NCI-H146 treated with DMSO at 0.1 percent for 48 hours (cell line): Measurements from ENCODE around the gene DDI1.

ENCODE experiments used
- DNase-seq: peaks from one replicate; lab custom pipeline; 2025; ENCODE audit not compliant: unreplicated experiment; lab: John Stamatoyannopoulos, UW

DDI1 gene

DNA sequence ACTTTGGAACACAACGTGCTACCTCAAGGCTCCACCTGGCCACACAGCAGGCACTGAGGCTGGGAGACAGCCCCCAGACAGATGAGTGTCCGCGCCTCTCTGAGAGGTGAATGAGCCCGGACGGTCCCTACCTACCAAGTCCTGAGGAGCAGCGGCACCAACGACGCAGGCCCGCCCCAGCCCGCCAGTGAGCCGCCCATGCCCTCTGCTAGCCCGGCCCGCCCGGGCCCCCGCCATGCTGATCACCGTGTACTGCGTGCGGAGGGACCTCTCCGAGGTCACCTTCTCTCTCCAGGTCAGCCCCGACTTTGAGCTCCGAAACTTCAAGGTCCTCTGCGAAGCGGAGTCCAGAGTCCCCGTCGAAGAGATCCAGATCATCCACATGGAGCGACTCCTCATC lies at the start of gene DDI1:
Gene DDI1 (plus strand): TSS at position 53 of the 400 bp plus-strand sequence. CDS start 183 bp downstream, at position 236.
- DNase-seq: no peak

DNA sequence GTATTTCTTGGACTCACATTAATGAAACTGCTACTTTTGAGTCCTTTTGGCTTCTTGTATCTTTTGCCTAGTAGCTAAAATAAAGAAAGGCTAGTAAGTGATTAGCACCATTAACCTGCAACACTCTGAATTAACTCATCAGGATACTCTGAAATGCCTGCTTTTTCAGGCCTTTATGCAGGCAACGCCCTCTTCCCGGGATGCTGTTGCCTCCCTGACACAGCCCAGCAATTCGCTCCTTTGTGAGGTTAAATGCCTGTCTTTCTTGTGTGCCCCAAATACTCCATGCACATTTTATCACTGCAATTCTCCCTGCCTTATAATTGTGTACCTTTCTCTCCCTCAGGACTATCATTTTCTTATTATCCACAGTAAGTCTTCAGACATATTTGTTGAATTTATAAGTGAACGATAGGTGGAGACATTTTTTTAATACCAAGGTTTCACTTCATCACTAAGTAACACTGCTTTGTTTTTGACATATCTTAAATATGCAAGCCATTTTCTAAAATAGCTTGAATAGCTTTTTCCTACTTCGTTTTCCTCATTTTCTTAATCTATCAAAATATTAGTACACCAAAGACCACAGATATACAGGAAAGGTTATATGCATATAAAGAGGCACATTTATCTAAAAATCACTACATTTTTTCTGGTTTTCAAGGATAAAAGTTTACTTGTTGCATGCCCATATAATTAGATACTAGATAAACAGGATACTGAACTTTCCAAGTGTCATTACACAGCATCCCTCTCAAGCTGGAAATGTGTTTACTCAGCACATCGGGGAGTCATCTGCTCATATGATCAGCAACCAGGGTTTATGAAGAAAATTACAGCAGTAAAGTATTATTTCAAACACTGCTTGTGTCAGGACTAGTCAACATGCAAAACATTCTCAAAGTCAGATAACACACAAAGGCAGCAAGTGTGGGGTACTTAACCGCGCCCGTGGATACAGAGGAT lies 48.5 kb upstream of the DDI1 start:
- DNase-seq: no peak

DNA sequence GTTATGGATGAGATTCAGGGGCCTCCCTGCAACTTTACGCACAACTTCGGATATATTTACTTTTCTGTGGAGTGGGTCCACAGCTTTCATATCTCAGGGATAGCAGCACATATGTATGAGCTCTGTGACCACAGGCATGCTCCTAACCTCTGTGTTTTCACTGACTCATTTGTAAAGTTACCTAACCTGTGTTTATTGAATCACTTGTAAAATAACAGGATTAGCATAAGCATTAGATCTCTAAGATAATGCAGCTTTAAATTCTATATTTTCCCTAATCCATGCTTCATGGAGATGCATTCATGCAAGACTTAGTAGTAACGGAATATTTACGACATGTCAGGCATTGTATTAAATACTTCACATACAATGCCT lies 47.9 kb upstream of the DDI1 start:
- DNase-seq: no peak

DNA sequence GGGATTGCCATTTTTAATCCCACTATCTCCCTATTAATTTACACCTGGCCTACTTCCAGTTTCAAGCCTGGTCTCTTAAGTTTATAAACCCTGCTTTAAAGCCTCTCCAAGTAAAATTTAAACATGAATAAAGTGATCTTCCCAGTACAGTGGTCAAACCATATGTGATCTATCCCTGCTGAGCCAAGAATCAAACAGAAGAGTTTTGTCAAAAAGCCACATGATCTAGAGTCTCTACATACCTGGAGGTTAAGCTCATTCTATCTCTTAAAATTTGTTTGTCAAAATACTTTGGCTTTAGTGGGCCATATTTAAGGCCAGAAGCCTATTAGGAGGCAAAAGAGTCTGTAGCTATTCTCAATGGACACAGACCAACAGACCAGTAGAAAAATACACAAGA lies 42.9 kb upstream of the DDI1 start:
- DNase-seq: no peak

DNA sequence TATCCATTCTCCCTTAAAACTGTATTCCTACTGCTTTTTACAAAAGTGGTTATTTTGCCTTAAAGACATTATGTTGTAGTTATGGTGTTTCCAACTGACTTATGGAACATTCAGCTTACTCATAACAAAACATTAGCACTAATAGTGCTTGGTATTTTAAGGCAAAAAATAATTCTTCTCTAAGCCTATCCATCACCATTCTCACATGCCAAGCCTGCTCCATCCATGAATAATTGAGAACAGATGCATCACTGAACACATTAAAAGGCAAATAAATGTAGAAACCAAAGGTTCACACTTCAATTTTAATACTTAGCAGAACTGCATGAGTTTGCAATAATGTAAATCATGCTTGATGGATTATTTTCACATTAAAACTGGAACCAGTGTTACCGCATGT lies 42.3 kb upstream of the DDI1 start:
- no peak for DNase-seq

DNA sequence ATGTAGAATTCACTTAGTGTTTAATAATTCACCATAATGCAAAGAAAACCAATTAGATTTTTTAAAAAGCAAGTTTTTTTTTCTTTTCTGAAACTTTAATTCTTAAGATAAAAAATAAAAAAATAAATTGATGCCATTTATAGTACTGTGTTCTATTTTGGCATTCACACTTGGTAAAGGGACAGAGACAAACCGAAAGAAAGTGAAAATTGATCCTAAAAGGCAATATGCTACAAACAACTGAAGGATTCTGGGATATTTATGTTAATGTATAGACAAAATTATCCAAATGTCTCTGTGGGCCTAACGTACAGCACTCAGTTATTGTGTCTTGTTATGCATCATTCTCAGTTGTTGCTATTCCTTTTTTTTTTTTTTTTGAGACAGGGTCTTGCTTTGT lies 41.9 kb upstream of the DDI1 start:
- DNase-seq: no peak

DNA sequence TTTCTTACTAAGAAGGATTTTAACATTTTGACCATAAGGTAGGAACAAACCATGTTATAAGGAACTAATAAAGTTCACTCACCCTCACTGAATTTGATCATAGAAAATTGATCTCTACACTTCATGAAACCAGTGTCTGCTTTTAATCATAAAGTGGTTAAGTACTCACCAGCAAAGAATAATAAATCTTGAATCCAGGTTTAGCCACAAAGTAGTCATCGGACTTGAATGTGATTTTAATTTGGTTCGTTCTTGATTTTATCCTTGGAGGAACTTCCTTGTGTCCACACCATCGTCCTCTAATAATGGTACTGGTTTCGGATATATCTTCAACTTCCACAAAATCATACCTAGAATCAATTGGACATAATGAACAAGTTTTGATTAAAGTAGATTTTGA lies 40.5 kb upstream of the DDI1 start:
- no peak for DNase-seq

DNA sequence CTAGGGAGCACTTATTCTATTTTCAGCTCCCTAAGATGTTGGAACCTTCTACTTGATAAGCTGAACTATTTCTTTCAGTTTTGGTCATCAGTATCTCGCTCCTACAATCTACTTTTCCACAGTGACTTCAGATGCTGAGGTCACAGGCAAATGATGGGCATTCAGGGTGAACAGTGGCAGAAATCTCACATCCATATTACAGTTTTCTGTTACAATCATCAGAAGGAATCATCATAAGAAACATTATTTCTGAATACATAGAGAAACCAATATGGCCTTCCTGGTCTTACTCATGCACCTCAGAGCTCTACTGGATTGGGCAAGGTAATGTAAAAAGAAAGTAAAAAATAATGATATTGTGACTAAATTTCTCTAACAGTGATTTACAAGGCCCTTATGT lies 39.4 kb upstream of the DDI1 start:
- DNase-seq: no peak

DNA sequence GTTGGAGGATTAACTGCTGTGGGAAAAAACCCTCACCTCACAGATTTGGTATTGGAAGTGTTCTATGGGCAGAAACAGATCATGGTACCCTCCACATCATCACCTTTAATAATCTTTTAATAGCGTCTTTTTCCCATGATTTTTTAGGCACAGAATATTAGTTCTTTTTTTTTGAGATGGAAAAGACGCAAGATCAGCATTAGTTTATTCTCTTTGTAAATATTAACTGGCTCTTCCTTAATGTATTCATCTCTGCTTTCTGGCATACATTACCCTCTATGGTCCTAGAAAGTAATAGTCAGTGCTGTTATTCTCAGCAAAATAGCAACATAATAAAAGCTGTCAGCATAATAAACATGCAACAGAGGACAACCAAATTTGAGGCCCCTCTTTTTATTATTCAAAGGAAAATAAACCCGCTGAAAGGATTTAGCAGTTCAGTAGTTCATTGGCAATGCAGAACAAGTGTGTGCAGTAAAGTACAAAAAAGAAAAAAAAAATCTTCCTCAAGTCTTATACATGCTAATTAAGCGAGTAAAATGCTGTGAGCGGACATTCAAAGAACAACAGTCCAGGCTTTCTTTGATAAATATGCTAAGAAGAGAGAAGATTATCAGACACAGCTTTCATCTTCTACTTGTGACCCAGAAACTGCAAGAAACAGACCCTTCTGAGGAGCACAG lies 37.5 kb upstream of the DDI1 start:
- DNase-seq: no peak

DNA sequence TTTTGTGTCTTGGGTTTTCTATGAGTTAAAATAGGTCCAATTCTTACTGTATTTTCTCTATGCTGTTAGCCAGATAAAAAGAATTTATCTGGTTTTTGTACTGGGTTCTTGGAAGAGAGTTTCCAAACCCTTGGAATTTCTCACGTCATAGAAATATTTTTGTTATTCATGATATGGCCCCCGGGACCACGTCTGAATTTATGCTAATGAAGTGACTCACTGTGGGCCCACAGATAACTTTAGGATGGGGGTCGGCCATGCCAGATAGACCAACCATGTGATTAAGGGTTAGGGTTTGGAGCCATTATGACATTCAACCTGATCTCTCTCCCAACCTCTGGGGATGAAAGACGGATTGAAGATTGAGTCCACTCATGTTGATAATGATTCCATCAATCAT lies 35.6 kb upstream of the DDI1 start:
- DNase-seq: no peak

DNA sequence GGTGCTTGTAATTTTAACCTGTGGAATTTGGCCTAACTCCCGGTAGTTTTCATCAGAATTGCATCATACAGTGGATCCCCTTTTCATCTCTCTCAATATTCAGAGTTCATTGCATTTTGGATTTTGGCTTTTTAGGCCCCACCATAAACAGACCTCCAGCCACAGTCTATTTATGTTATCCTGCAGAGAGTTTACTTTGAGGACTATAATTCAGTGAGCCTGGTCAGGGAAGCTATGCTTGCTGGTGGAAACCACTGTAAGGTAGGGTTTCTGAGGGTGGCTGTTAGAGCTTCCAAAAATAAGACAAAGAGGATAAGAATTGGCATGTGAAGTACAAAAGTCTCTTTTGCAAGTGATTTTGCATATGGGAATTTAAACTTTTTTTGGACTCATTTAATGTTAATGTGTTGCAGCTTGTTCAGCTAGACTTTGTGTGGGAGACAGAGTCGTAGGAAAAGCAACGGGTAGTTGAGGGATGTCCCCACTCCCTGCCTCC lies 34.8 kb upstream of the DDI1 start:
- DNase-seq: no peak

DNA sequence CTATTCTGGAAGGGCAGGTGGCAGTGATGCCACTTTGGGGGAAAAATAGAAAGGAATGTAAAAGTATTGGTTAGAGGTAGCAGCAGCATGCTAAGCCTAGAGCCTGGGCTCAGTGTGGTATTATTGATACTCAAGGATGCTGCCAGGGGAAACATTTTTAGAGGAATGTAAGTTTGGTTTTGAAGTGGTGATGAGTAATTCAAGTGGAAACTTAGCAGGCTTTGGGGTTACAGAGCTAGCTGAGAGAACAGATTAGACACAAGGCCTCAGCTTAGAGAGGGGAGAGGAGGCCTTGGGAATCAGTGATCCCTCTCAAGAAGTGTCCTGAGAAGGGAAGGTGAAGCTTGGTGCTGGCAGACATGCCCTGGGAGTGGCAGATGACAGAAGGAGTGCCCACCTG lies 32.9 kb upstream of the DDI1 start:
- no peak for DNase-seq

DNA sequence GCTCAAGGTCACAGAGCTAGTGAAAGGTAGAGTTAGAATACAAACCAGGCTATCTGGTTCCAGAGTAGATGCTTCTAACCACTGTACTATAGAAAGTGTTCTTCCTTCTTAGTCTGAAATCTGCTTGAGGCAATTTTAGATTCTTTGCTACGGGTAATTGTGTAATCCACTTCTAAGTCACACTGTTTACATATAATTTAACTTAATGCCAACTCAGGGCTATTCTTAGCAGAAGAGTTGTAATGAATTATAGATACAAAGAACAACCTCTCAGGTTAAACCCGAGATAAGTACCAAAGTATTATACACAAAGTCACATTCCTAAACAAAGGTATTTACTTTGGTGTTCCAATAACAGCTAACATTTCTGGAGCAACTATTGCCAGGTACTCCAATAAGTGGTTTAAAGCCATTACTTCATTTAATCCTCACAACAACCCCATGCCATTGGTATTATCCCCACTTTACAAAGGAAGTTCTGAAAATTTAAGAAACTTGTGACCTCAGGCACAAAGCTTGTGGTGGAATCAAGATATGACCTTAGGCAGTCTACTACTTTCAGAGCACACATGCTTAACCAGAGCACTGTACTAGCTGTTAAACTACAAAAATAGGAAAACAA lies 31.1 kb upstream of the DDI1 start:
- DNase-seq: no peak

DNA sequence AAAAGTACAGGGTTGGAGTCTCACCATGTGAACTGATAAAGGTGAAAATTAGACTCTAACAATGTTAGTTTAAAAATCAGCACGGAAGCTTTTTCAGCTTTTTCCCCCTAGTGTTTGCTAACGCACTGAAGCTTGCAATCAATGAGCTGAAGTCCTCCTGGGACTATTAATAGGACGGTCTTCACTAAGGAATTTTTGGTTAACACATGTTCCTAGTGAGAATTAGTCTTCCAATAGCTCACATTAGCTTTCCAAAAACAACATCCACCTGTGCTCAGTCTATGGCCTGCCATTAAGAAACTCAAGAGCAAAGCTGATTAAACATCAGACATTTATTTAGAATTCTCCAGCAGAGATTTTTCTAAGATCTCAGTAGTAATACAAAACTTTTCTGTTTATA lies 26.7 kb upstream of the DDI1 start:
- DNase-seq: no peak

DNA sequence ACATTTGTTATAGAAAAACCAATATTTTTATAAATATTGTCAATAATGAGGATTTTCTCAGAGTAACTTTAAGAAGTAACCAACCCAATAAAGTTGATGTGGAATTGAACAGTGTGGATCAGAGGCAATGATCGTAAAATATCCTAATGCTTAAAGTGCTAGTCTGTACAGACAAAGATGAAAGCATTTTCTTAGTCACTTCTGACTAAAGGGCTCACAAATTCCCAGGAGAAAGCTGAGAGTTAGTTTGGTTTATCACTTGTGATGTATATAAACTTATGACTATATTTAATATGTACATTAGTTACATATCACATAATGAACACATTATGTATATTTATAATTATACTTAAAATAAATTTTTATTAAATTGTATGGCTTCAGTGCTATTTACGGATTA lies 25.4 kb upstream of the DDI1 start:
- no peak for DNase-seq

DNA sequence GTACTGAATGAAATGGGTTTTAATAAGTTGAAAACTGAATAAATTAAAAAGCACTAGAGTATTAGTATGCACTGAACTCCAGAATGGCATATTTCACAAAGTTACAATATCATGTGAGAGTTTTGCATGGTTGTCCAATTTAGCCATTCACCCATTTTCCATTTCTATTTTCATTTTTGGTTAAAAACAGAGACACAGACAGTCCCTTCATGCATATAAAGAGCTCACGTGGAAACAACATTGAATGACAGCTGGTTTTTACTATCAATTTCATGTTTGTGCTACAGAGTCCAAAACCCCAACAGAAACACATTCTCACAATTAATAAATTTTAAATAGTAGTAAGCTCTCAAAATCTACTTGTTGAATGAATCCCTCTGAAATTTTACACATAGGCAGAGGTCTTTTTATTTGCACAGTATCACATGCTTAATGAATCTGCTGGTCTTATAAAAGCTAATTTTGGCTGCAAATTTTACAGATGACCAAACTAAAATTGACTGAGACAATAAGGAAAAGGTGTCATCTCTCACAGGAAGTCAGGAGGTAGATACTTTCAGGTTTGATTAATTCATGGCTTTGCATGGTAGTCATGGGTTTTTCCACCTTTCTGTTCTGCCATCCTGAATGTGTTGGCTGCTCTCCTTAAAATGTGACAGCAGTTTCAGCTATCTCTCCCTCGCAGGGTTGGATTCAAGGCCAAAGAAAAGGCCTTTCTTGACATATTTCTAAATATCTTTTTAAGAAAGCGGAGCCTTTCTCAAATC lies 20.6 kb upstream of the DDI1 start:
- no peak for DNase-seq

DNA sequence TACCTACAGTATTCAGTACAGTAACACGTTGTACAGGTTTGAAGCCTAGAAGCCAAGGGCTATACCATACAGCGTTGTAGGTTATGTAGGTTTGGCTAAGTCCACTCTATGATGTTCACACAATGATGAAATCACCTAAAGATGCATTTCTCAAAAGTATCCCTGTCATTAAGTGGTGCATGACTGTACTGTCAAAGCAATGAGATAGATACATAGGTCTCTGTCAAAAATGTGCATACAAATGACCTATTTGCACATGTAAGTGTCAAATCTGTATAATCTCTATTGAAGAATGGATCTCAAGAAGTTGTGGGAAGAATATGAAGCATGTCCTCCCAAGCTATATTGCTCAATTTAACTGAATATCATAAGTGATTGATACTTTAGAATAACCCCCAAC lies 11.9 kb upstream of the DDI1 start:
- no peak for DNase-seq

DNA sequence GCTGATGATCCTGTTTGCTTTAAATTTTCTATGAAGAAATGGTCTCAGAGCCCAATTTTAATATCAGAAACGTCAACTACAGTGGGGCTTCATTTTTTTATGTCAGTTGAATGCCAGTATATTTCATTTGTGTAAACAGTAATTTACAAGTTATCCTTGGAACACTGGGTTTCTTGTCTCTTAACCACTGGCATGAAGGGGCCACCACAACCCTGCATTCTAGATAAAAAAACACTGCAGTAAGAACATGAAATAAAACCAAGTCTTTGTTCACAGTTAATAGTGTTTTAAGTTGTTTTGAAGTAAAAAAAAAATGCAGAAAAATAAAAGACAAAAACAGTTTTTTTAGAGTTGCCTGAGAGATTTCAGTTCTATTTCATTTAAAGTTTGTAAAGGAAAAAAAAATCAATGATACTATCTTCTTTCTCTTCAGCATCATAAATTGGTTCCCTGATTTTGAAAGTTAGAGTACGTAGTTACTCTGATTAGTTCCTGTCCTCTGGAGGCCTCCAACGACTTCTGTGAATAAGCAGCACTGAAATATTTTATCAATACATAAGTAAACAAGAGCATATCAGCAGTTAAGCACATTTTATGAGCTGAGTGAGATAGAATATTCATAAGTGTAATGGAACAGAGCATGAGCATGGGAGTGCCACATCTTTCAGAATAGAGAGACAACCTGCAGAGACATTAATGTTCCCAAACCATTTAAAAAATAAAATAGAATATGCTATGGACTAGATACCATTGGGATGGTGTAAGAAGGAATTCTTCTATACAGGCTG lies 7.8 kb upstream of the DDI1 start:
- DNase-seq: no peak

DNA sequence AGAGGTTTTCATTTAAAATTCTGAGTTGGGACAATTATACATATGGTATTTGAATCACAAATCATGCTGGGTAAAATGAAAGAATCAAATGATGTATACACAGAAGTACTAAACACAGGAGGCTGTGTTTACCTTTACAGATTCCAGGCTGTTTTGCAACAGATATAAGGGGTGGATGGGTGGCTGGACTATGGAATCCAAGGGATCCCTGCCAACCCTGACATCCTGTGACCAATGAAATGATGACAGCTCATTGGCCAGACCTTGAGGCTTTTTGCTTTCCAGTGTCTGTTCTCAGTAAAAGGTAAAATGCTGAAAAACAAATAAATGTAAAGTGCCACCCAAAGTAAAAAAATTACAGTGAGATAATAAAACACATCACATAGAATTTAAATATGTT lies 3.3 kb upstream of the DDI1 start:
- DNase-seq: no peak

DNA sequence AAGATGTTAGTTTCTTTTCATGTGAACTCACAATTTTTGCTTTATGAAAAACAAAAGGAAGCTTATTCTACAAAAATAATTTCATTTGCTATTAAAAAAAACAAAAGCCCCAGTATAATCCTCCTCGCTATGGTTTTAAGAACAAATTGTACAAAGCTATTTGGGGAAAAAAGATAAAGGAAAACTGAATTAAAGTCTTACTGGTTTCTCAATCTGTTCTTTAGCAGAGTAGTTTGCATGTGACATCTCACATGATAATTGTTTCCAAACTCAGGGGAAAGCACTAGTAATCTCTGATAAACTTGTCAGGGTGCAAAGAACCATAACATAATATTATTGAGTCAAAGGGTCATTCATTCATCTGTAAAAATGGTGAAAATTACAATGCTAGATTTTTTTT lies 2.9 kb upstream of the DDI1 start:
- no peak for DNase-seq
